Omental fat pad (tissue), 4 donors: Measurements from ENCODE around the gene CDC14A. TPM values are rescaled to one million over a fixed set of nuclear protein-coding genes. Genes with fewer than 3 reads are reported as not detected.

ENCODE experiments used
- ATAC-seq: fragments of 150-250 bp; one replicate; pipeline ENCODE4 v1.9.1; 2016; ENCODE audit warnings: mild to moderate bottlenecking, moderate library complexity; ENCODE audit not compliant: low FRiP score
- DNase-seq: peaks from one replicate; pipeline ENCODE4 v3.0.0-alpha.2; 2019; ENCODE audit warnings: low spot score
- total RNA-seq, 4 donors: library from RNA; depleted of rRNA; stranded (reverse); fragments of >200 nt; gene quantifications; one replicate each; pipeline ENCODE4 v1.1.0, GENCODE V29; 2016
- TF ChIP-seq, protein P1 (sequence below), 3 donors: fragments of 450-650 bp; IDR thresholded peaks; one replicate each; pipeline ENCODE4 v1.5.1; 2016 to 2017; ENCODE audit warnings: antibody characterized with exemption in 3 of 3, mild to moderate bottlenecking in 3 of 3, moderate library complexity in 2 of 3

Gene CDC14A
- total RNA-seq, 4 donors from 2014 or later, result 9.4 to 39.9 (median 13.4) TPM

DNA sequence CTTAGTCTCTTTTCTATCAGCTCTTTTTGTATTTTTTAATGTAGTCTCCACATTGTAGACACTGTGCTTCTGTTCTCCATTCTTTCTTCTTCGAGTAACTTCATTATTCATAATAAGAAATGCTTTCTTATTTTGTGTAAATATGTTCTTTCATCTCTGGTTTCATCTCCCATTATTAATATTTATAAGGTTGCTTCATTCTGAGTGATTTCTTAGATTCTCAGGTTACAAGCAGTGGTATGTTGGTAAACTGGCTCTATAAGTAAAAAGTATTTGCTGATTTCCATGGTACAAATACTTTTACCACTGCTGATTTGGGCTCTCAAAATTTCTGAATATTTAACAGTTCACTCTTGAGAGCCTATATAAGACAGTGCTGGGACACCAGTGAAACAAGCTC is 81.3 kb downstream of the CDC14A start:
- DNase-seq, result no peak
- ATAC-seq, result no peak
- TF ChIP-seq, protein P1, sequence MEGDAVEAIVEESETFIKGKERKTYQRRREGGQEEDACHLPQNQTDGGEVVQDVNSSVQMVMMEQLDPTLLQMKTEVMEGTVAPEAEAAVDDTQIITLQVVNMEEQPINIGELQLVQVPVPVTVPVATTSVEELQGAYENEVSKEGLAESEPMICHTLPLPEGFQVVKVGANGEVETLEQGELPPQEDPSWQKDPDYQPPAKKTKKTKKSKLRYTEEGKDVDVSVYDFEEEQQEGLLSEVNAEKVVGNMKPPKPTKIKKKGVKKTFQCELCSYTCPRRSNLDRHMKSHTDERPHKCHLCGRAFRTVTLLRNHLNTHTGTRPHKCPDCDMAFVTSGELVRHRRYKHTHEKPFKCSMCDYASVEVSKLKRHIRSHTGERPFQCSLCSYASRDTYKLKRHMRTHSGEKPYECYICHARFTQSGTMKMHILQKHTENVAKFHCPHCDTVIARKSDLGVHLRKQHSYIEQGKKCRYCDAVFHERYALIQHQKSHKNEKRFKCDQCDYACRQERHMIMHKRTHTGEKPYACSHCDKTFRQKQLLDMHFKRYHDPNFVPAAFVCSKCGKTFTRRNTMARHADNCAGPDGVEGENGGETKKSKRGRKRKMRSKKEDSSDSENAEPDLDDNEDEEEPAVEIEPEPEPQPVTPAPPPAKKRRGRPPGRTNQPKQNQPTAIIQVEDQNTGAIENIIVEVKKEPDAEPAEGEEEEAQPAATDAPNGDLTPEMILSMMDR (IDR thresholded peaks at IDR 0.05), result no peak

DNA sequence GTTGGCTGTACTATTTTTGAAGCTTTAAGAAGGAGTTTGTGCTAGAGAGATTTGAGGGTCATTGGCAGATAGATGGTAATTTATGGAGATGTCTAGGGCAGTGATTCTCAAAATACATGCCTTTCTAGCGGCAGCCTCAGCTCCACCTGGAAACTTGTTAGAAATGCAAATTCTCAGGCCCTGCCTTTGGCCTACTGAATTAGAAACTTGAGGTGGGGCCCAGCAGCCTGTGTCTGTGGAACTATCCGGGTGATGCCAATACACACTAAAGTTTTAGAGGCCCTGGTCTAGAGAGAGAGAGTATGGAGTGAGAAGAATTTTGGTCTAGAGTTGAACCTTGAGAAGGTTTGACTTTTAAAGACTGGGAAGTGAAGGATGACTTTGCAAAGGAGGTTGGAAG is 82.5 kb downstream of the CDC14A start:
- DNase-seq (no peak), ATAC-seq (no peak)
- TF ChIP-seq, protein P1 (IDR thresholded peaks at IDR 0.05), result no peak

DNA sequence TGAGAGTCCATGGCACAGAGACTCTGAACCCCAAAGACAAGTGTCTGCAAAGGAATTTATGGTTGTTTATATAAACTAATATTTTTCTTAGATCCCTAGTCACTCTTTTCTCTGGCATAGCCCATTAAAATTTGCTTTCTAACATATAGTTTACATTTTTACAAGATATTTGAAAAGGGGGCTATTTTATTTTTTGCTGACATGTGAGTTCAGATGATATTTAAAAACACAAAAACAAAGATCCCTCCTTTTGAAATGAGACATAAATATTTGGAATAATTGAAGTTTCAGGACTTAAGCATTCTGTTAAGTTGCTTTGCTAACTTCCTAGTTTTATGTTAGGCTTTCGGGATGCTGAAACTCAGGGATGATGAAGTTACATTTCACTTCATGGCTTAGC is 86.1 kb downstream of the CDC14A start:
- TF ChIP-seq, protein P1 (IDR thresholded peaks at IDR 0.05), result no peak
- DNase-seq (no peak), ATAC-seq (no peak)

DNA sequence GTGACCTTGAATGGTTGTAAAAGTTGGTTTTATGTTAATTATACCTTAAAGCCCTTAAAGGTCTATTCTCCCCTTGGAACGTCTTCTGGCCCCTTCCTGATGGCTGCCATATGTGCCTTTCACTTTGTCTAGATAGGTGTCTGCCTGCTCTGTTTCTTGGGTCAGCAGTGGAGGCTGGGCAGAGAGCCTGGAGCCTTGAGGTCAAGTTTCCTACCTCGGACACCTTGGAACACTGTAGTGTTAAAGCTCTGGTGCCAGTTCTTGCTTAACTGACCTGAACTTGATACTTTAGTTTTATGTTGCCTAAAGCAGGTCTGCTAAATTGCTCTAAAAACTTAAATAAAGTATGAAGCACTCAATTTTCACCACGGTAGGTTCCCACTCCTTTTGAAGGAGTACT is 86.5 kb downstream of the CDC14A start:
- TF ChIP-seq, protein P1 (IDR thresholded peaks at IDR 0.05), result no peak
- ATAC-seq, result no peak
- no peak for DNase-seq

DNA sequence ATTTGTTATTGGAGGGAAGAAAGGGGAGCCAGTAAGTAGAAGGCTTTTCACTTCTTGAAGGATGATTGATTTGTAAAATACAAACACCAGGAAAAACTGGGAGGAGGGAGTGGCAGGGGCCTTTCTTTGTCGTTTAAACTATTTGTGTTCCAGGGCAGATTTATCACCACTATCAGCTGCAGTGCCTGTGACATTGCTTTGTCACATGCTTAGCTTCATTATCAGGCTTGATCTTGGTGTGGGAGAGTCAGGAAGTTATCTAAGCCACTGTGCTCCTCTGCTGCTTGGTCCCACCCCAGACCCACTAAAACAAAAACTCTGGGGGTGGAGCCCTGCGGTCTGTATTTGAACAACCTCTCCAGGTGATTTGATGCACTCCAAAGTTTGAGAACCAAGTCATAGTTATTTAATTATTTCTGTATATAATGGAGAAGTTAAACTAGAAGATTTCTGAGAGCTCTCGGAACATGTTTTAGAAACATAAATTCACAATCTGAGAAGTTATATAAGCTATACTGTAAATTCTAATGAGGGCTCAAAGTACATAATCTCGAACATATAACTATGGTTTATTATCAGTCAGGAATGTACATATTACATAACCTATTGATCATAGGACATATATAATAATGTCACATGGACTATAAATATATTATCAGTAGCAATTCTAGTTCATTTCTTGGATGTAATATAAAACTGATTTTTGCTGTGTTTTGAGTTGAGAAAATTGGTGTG is 87.9 kb downstream of the CDC14A start:
- DNase-seq, result no peak
- TF ChIP-seq, protein P1 (IDR thresholded peaks at IDR 0.05), result no peak
- no peak for ATAC-seq

DNA sequence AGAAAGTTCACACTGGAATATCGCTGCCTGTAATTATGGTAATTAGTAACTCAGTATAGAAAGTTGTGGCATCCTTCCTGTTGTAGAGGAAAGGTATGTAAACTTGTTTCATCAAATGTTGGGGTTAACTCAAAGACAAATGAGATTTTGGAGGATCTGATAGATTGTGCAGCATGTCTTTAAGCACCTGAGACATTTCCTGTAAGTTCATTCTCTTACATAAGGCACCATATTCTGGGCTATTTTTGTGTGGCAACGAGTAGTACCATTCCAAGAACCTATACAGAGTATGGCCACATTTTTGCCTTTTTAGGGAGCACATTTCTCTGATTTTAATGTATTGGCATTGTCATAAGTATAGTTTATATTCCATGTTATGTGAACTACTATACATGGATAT is 88.8 kb downstream of the CDC14A start:
- no peak for ATAC-seq
- TF ChIP-seq, protein P1 (IDR thresholded peaks at IDR 0.05), result no peak
- DNase-seq, result no peak

DNA sequence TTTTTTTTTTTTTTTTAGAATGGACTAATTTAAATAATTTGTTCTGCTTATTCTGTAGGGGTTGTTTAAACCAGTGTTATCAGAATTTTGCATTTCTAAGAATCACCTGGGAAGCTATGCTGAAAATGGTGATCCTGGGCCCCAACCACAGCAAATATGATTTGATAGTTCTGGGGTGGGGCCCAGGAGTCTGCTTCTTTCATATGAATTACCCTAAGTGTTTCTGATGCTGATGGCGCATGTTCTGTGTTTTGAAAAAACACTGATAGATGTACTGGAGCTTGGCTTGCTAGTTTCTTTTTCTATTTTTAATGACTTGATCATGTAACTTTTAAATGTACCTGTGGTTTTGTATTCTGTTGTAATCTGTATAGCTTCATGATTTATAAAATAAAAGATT is 89.3 kb downstream of the CDC14A start:
- ATAC-seq (no peak), DNase-seq (no peak)
- TF ChIP-seq, protein P1 (IDR thresholded peaks at IDR 0.05), result no peak
